HepG2 (cell line): Measurements from ENCODE around the gene LYST. TPM values are rescaled to one million over a fixed set of nuclear protein-coding genes. Genes with fewer than 3 reads are reported as not detected.

ENCODE experiments used
- CREB1 ChIP-seq, 2 experiments: fragments of 450-650 bp in 1 of 2; IDR thresholded peaks; 2 replicates each; pipeline ENCODE4 v1.6.1; 2016 to 2017; ENCODE audit warnings: control low read depth in 1 of 2, mild to moderate bottlenecking in 1 of 2, missing compliant biosample characterization in 1 of 2, missing genetic modification characterization in 1 of 2
- MBNL3 ChIP-seq: fragments of 250-450 bp; sonication (Bioruptor Pico); conservative IDR thresholded peaks from 2 replicates; pipeline ENCODE4 v1.8.0; 2022; ENCODE audit warnings: mild to moderate bottlenecking, inconsistent platforms
- SP2 ChIP-seq: sonication (generic); formaldehyde crosslinking; IDR thresholded peaks from 2 replicates; pipeline ENCODE4 v1.5.1; 2020; ENCODE audit warnings: mild to moderate bottlenecking, missing genetic modification reagents
- TMF1 ChIP-seq: sonication (generic); formaldehyde crosslinking; IDR thresholded peaks from 2 replicates; pipeline ENCODE4 v1.8.1; 2022; ENCODE audit warnings: low read depth, missing genetic modification reagents
- ZNF747 ChIP-seq: sonication (generic); formaldehyde crosslinking; IDR thresholded peaks from 2 replicates; pipeline ENCODE4 v1.8.1; 2023; ENCODE audit warnings: missing genetic modification reagents, mild to moderate bottlenecking, borderline replicate concordance
- polyA plus RNA-seq, 8 experiments: library from polyadenylated mRNA; depleted of rRNA in 3 of 8; stranded (reverse) in 7 of 8; unstranded in 1 of 8; fragments of >200 nt; fragmentation: Illumina TruSeq in 4 of 8; extraction: Trizol in 4 of 8; gene quantifications; 2 replicates each; pipeline versions ENCODE4 v1.2.1 to v1.2.3, GENCODE V29; 2011 to 2016; ENCODE audit warnings: low read depth in 4 of 8, missing spikeins in 1 of 8, mixed read lengths in 1 of 8; ENCODE audit not compliant: insufficient read depth in 1 of 8
- total RNA-seq, 5 experiments: library from RNA; depleted of rRNA; stranded (reverse); fragments of >200 nt; fragmentation: Illumina TruSeq; extraction: Trizol; gene quantifications; 2 replicates each; pipeline ENCODE4 v1.2.3, GENCODE V29; 2016; ENCODE audit warnings: low read depth in 1 of 5
- TF ChIP-seq, protein P1 (sequence below): sonication (generic); formaldehyde crosslinking; IDR thresholded peaks from 2 replicates; pipeline ENCODE4 v1.4.0; 2020; ENCODE audit warnings: missing genetic modification reagents, borderline replicate concordance

The LYST gene
- total and polyA plus RNA-seq, 2 of the 13 experiments (the other 11 are each of a cell fraction or from before 2014, with no cell fraction given) = 0.91 to 2.5 TPM

DNA sequence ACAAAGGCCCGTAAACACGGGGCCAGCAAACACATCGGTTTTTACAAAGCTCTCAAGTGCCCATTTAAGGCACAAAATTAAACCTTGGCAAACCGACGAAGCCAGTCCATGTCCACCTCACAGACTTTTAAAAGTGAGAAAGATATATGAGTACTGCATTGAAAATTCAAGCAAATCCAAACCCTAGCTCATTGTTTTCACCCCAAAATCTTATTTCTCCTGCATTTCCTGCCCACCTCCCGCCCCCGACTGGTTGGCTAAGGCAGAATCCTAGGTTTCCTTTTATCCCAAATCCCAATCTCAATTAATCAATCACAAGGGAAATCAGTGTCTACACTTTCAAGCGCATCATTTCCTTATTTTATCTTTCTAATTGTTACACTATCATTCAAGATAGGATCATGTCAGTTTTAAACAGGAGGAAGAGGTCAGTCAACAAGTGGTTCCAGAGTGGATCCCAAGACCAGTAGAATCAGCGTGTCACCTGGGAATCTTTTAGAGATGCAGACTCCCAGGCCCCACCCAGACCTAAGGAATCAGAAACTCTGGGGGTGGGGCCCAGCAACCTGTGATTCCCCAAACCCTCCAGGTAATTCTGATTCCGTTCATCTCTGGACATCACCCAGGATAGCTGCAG lies 215.4 kb downstream of the LYST start (continued):
- TF ChIP-seq SP2 (CRISPR knock-in tag) (no peak), CREB1 (IDR thresholded peaks at IDR 0.05) (no peak), CREB1 (CRISPR knock-in tag; IDR thresholded peaks at IDR 0.05) (peak; percentile 56; the same call in 1 of the 2 replicates), ZNF747 (CRISPR knock-in tag) (0 out of 2 replicates have a peak, but pooled peaks have one; percentile 88), MBNL3 (CRISPR knock-in tag) (no peak), TMF1 (CRISPR knock-in tag) (no peak)
- TF ChIP-seq, protein P1, sequence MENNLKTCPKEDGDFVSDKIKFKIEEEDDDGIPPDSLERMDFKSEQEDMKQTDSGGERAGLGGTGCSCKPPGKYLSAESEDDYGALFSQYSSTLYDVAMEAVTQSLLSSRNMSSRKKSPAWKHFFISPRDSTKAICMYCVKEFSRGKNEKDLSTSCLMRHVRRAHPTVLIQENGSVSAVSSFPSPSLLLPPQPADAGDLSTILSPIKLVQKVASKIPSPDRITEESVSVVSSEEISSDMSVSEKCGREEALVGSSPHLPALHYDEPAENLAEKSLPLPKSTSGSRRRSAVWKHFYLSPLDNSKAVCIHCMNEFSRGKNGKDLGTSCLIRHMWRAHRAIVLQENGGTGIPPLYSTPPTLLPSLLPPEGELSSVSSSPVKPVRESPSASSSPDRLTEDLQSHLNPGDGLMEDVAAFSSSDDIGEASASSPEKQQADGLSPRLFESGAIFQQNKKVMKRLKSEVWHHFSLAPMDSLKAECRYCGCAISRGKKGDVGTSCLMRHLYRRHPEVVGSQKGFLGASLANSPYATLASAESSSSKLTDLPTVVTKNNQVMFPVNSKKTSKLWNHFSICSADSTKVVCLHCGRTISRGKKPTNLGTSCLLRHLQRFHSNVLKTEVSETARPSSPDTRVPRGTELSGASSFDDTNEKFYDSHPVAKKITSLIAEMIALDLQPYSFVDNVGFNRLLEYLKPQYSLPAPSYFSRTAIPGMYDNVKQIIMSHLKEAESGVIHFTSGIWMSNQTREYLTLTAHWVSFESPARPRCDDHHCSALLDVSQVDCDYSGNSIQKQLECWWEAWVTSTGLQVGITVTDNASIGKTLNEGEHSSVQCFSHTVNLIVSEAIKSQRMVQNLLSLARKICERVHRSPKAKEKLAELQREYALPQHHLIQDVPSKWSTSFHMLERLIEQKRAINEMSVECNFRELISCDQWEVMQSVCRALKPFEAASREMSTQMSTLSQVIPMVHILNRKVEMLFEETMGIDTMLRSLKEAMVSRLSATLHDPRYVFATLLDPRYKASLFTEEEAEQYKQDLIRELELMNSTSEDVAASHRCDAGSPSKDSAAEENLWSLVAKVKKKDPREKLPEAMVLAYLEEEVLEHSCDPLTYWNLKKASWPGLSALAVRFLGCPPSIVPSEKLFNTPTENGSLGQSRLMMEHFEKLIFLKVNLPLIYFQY (CRISPR knock-in tag) = 0 out of 2 replicates have a peak, but pooled peaks have one; percentile 6
- TF ChIP-seq, all 625 proteins: peak for 45
